IgD-negative memory B cell (primary cell): ENCODE results near the gene MYD88. TPM values are rescaled to one million over a fixed set of nuclear protein-coding genes. Genes with fewer than 3 reads are reported as not detected.
"Not testable (repeated sequence)": the region's sequence is repeated elsewhere in the genome, so short reads cannot be mapped to it uniquely, and the experiment has no call there.

Experiments used
- H3K27ac Mint-ChIP-seq, 3 donors: one replicate each; pipeline ENCODE4 v1.8.0; 2020 to 2022; ENCODE audit warnings: mild to moderate bottlenecking in 3 of 3, mixed read lengths in 3 of 3, moderate library complexity in 1 of 3
- H3K27me3 Mint-ChIP-seq: one replicate; pipeline ENCODE4 v1.8.0; 2021; ENCODE audit warnings: mixed read lengths
- H3K36me3 Mint-ChIP-seq: one replicate; pipeline ENCODE4 v1.8.0; 2020; ENCODE audit warnings: mild to moderate bottlenecking, mixed read lengths
- H3K4me1 Mint-ChIP-seq, 3 donors: one replicate each; pipeline ENCODE4 v1.8.0; 2020 to 2022; ENCODE audit warnings: mixed read lengths in 3 of 3, mild to moderate bottlenecking in 1 of 3
- H3K4me3 Mint-ChIP-seq, 4 donors: one replicate each; pipeline ENCODE4 v1.8.0; 2020 to 2022; ENCODE audit warnings: mild to moderate bottlenecking in 4 of 4, mixed read lengths in 4 of 4, moderate library complexity in 3 of 4
- H3K9me3 Mint-ChIP-seq, 3 donors: one replicate each; pipeline ENCODE4 v1.8.0; 2020 to 2021; ENCODE audit warnings: mixed read lengths in 3 of 3, mild to moderate bottlenecking in 1 of 3
- polyA plus RNA-seq: library from polyadenylated mRNA; unstranded; fragments of 300-500 nt; fragmentation: Illumina TruSeq; gene quantifications from one replicate; pipeline ENCODE4 v1.2.3, GENCODE V29; 2021

MYD88 gene
- polyA plus RNA-seq, 1 donor from 2014 or later: 83.0 TPM

DNA sequence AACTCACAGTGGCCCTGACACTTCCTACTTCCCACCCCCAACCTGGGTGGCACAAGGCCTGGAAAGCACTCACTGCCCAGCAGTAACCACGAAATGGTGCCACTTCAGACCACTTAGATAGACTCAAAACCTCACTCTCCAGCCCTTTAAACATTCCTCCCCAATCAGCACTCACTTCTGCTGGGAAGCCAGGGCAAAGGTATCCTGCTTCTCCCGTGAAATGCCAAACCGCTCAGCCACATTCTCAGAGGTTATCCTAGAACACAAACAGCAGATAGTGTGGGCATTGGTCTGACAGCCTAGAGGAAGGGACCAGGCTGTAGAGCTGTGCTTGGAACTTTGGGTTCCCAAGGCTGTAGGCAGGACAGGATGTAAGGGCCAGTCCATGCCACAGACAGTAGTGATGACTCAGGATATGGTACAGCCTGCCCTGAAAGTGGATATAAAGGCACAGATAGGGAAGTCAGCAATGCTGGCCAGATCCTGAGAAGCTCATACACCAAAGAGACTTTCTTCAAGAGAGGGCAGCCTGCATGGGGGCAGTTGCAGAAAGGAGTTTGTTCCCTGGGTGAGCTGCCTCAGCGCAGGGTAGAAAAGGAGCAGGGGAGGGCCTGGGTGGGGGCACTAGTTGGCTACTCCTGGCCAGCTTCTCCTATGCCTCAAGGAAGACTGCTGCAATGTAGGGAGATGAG is 10.7 kb upstream of the MYD88 start:
- Mint-ChIP-seq H3K4me1 (peaks cover 3 to 7% (median 6%) of the 10 kb centered on the region in 3 donors), H3K36me3 (peaks cover 4% of the 10 kb centered on the region), H3K9me3 (no peaks in the 10 kb centered on the region), H3K27me3 (no peaks in the 10 kb centered on the region), H3K27ac (peak overlapping the region in 1 of 3 donors; percentile 43), H3K4me3 (no peak overlapping the region)

DNA sequence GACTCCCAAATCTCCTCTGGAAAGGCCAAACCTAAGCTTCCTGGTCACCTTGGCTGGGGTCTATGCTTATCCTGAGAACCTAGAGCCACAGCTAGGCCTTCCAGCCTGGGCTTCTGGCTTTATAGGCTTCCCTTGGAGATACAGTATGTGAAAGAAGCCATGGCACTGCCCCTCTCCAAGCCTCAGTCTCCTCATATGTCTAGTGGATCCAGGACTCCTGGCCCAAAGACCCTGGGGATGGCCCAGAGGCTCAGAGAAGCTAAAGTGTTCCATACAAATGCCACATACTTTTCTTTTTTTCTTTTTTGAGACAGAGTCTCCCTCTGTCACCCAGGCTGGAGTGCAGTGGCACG is 10.2 kb upstream of the MYD88 start:
- Mint-ChIP-seq H3K27me3 (no peaks in the 10 kb centered on the region), H3K27ac (peak overlapping the region in 1 of 3 donors; percentile 43), H3K4me3 (no peak overlapping the region), H3K9me3 (no peaks in the 10 kb centered on the region), H3K36me3 (peaks cover 3% of the 10 kb centered on the region), H3K4me1 (peaks cover 3 to 7% (median 6%) of the 10 kb centered on the region in 3 donors)

DNA sequence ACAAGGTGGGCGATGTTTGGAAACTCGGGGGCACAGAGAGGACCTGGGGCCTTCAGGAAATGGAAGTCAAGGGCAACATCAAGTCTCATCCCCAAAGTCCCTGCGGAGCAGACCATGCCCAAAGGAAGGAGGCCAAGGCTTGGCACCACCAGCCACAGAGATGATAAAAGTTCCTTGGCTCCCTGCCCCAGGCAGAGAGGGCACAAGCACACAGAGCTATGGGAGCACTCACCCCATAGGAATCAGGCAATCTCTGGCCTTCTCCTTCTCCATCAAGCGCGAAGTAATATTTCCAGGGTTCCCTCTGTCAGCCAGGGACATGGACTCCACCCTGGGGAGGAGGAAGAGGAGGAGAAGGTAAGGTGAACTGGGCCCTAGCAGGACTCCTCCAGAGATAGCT is 9.4 kb upstream of the MYD88 start:
- Mint-ChIP-seq H3K4me3 (no peak overlapping the region), H3K9me3 (no peaks in the 10 kb centered on the region), H3K27ac (no peak overlapping the region), H3K4me1 (peaks cover 6 to 7% (median 6%) of the 10 kb centered on the region in 3 donors), H3K36me3 (peaks cover 1% of the 10 kb centered on the region), H3K27me3 (no peaks in the 10 kb centered on the region)

DNA sequence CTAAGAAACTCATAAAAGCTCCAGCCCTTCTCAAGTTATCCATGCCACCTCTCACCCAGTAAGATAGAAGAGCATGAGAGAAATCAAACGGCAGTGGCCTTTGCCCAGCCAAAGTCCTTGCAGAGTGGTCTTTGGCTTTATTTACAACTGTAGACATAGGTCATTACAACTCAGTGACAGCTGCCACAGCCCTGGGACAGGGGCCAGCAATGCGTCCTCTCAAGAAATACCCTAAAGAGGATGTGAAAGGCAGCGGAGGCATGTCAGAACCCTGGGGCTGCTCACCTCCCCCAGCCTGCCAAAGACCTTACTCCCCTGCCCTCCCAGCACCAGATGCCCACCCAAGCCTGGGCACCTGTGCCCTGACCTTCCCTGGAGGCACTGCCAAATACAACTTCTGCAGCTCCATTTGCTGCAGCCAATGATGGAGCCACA is 7.8 kb upstream of the MYD88 start:
- Mint-ChIP-seq H3K36me3 (peaks cover 1% of the 10 kb centered on the region), H3K4me1 (peaks cover 12 to 17% (median 13%) of the 10 kb centered on the region in 3 donors), H3K27me3 (no peaks in the 10 kb centered on the region), H3K27ac (no peak overlapping the region), H3K4me3 (peak overlapping the region in 1 of 4 donors; percentile 42), H3K9me3 (no peaks in the 10 kb centered on the region)

DNA sequence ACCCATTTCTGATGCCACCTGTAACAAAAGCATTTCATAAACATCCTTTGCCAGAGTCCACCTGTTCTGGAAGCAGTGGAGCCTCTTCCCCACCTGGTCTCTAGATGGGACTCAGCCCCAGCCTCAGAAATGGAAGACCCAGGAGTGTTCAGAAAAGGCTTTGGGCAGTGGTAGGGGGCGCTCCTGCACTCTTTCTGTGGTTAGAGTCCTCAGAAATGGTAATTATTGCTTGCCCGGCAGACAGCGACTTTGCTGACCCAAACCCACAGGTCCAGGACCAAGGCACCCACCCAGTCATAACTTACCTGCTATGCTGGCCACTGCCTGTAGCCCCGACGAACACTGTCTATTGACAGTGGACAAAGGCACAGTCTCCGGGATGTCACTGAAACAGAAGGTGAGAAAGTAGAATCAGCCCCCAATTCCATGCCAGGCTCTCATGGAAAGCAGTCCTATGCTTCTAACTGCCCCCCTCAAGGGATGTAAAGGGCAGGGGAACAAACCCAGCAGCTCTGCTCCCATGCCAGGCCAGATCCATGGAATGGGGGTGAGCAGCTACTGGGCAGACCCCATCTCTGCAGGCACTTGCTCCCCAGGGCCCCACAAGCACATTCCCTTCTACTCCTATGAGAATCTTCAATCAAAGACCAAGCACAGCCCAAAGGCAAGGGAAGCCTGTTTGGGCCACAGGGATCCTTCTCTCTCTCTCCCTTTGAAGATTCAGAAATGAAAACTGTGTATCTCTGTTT is 6.7 kb upstream of the MYD88 start:
- H3K36me3 Mint-ChIP-seq: peaks cover 1% of the 10 kb centered on the region
- no peaks in the 10 kb centered on the region for H3K27me3 Mint-ChIP-seq
- H3K9me3 Mint-ChIP-seq: no peaks in the 10 kb centered on the region
- H3K4me1 Mint-ChIP-seq: peaks cover 15 to 22% (median 20%) of the 10 kb centered on the region in 3 donors
- H3K4me3 Mint-ChIP-seq: peak overlapping the region in 1 of 4 donors; percentile 35
- H3K27ac Mint-ChIP-seq: peak overlapping the region in 2 of 3 donors; percentile 46 to 82

DNA sequence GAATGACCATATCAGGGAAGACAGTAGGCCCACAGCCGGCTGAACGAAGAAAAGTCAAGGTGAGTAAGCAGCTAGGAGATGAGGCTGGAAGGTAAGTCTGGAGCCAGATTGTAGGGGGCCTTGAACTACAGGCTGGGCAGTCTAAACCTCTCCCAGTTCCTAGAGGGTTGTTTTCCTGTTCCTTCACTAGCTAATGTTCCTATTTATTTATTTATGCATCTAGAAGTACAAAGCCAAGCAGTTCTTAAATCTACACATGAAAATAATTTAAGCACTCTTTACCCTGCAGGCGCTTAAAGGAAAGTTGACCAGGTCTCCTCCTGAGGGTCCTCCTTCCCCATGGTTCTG is 5.3 kb upstream of the MYD88 start:
- Mint-ChIP-seq H3K27me3 (no peaks in the 10 kb centered on the region), H3K27ac (peak overlapping the region in 1 of 3 donors; percentile 85), H3K4me1 (peaks cover 17 to 31% (median 27%) of the 10 kb centered on the region in 3 donors), H3K9me3 (no peaks in the 10 kb centered on the region), H3K4me3 (peak overlapping the region in 2 of 4 donors; percentile 27 to 29), H3K36me3 (peaks cover 1% of the 10 kb centered on the region)

DNA sequence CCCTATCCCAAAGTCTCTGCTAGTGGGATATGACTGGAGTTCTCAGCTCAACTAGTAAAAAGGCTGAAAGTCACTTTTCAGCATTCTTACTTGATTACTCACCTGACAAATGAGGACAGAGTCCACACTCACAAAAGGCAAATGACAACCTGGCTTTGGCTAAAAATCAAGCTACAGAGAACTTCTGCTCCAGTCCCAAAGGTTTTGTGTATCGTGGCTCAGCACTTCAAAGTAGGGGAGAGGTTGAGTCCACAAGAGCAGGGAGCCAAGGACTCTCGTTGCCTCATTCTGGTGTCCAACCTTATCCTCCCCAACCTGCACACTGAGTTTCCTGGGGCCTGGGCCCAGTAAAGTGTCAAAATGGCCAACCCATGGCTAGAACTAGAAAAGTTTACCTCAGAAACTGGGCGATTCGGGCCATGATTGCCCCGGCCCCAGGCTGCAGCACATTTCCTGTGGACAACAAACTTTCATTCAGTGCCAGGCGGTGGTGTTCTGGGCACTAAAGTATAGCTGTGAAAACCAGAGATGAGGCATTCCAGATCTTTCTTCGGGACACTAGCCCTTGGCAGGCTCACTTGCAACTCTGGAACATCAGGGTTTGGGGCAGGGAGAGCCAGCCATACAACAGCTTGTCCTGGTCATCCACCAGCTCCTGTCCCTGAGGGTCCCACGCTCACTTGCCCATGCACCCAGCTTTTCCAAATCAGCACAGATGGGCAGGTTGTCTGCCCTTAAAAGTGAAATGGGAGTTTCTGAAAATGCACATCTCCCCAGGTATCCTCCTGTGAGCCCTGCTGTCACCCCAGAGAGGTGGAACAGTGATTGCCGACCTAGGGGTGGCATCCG is 4.7 kb upstream of the MYD88 start:
- Mint-ChIP-seq H3K4me3 (peak overlapping the region in 2 of 4 donors; percentile 10 to 42), H3K36me3 (peaks cover 1% of the 10 kb centered on the region), H3K9me3 (no peaks in the 10 kb centered on the region), H3K4me1 (peaks cover 18 to 33% (median 30%) of the 10 kb centered on the region in 3 donors), H3K27ac (peak overlapping the region in 1 of 3 donors; percentile 0), H3K27me3 (no peaks in the 10 kb centered on the region)

DNA sequence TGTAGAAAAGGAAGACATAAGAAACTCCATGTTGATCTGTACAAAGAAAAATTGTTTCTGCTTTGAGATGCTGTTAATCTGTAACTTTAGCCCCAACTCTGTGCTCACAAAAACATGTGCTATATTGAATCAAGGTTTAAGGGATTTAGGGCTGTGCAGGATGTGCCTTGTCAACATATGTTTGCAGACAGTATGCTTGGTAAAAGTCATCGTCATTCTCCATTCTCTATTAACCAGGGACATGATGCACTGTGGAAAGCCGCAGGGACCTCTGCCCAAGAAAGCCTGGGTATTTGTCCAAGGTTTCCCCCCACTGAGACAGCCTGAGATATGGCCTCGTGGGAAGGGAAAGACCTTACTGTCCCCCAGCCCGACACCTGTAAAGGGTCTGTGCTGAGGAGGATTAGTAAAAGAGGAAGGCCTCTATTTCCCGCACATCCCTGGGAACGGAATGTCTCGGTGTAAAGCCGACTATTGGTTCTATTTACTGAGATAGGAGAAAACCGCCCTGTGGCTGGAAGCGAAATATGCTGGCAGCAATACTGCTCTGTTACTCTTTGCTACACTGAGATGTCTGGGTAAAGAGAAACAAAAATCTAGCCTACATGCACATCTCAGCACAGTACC is 3.8 kb upstream of the MYD88 start:
- not testable (repeated sequence) for H3K27me3 Mint-ChIP-seq, H3K36me3 Mint-ChIP-seq, H3K9me3 Mint-ChIP-seq, H3K27ac Mint-ChIP-seq
- peak overlapping the region in 2 of 4 donors; percentile 89 to 96 for H3K4me3 Mint-ChIP-seq
- peaks cover 25 to 37% (median 36%) of the 10 kb centered on the region in 3 donors for H3K4me1 Mint-ChIP-seq

DNA sequence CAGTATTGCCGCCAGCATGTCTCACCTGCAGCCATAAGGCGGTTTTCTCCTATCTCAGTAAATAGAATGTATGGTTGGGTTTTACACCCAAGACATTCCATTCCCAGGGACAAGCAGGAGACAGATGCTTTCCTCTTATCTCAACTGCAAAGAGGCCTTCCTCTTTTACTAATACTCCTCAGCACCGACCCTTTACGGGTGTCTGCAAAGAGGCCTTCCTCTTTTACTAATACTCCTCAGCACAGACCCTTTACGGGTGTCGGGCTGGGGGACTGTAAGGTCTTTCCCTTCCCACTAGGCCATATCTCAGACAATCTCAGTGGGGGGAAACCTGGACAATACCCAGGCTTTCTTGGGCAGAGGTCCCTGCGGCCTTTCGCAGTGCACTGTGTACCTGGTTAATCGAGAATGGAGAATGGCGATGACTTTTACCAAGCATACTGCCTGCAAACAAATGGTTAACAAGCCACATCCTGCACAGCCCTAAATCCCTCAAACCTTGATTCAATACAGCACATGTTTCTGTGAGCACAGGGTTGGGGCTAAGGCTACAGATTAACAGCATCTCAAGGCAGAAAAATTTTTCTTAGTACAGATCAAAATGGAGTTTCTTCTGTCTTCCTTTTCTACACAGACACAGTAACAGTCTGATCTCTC is 2.7 kb upstream of the MYD88 start:
- Mint-ChIP-seq H3K4me1 (peaks cover 29 to 45% (median 35%) of the 10 kb centered on the region in 3 donors), H3K27ac (peak overlapping the region; percentile 65 to 88 (median 88)), H3K4me3 (peak overlapping the region; percentile 89 to 98 (median 94))
- not testable (repeated sequence) for H3K36me3 Mint-ChIP-seq, H3K9me3 Mint-ChIP-seq, H3K27me3 Mint-ChIP-seq

DNA sequence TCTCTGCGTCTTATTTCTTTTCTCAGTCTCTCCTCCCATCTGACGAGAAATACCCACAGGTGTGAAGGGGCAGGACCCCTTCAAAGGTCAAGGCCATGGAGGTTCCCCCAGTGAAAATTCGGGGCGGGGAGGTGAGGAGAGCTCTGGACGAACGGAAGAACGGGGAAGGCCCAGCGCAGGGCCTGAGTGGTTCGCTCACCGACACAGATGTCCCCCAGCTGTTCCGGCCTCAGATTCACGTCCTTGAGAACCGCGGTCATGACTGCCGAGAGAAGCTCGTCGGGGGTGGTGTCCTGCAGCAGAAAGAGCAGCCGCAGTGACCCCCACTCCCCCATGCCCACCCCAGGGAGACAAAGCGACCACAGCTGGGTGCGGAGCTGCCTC is 2.1 kb upstream of the MYD88 start:
- Mint-ChIP-seq H3K9me3 (no peaks in the 10 kb centered on the region), H3K27me3 (no peaks in the 10 kb centered on the region), H3K36me3 (peaks cover 1% of the 10 kb centered on the region), H3K4me3 (peak overlapping the region; percentile 89 to 98 (median 94)), H3K27ac (peak overlapping the region; percentile 65 to 88 (median 88)), H3K4me1 (peaks cover 32 to 50% (median 37%) of the 10 kb centered on the region in 3 donors)

DNA sequence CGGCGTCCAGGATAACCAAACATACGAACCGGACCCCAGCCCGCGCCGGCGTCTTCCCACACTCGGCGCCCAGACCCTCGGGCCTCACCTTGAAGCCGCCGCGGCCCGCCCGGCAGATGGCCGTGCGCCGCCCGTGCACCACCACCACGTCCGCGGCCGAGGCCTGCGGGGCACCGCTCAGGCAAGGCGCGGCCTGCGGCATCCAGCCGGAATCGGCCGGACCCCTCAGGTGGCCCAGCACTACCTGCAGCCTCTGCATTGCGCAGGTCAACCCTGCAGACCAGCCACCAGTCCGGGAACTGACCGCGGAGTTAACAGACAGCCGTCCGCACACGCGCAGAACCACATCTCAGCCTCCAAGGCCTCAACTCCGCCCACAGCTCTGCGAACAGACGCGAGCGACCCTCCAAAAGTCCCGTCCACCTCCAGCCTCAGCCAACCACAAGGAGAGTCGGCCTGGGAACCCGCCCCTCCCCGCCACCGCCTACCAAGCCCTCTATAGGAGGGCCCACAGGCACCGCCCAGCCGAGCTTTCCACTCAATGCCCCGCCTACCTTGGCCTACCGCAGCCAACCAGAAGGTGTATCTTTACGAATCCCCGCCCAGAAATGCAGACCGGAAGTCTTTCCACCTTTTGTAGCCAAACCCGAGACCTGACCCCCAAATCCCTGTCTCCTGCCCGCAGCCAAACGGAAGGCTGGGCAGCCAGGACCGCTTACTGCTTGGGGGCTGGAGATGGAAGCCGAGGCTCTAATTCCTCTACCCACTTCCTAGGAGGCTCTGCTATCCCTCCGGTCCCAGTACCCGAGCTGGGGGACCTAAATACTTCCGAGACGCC is 1.5 kb upstream of the MYD88 start, which contains the start of gene ACAA1:
Gene ACAA1 (minus strand): TSS at position 351 of the 838 bp plus-strand sequence. CDS start 92 bp downstream, at position 259.
- Mint-ChIP-seq H3K4me1 (peaks cover 32 to 54% (median 38%) of the 10 kb centered on the region in 3 donors), H3K27ac (peak within 1 kb of the TSS; percentile 88 to 99 (median 99)), H3K36me3 (peaks cover 4% of the 10 kb centered on the region), H3K4me3 (peak within 1 kb of the TSS; percentile 89 to 98 (median 96)), H3K27me3 (no peaks in the 10 kb centered on the region), H3K9me3 (no peaks in the 10 kb centered on the region)

DNA sequence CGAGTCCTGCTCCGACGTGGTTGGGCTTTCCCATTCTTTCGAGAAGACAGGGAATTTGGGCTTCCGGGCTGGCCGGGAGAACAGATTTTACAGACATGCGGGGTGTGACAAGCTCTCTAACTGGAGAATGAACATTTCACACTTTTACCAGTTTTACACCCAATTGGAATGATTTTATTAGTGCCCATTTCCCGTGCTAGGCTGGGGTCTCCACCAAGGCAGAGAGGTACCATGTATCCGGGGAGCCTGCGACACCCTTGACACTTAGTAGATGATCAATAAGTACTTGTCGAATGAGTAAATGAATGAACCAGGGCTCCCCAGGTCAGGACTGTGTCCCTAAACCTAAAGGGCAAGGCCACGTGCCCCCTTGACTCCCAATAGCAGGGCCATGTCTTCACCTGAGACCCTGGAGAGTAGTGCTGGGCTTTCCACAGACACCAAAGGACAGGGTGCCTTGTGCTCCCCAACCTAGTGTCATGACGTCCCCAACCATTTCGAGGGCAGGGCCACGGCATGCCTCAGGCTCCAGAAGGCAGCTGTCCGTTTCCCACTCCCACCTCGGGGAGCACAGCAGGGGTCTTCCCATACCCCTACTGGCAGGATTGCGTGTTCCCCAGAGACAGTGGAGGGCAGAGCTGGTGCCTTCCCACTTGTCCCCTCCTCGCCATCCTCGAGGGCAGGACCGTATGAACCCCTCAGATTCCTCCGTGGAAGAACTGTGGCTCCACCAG is 679 bp upstream of the MYD88 start:
- peak overlapping the region; percentile 89 to 98 (median 96) for H3K4me3 Mint-ChIP-seq
- H3K27ac Mint-ChIP-seq: peak overlapping the region; percentile 78 to 99 (median 99)
- H3K4me1 Mint-ChIP-seq: peaks cover 28 to 55% (median 38%) of the 10 kb centered on the region in 3 donors
- no peaks in the 10 kb centered on the region for H3K9me3 Mint-ChIP-seq
- H3K36me3 Mint-ChIP-seq: peaks cover 5% of the 10 kb centered on the region
- no peaks in the 10 kb centered on the region for H3K27me3 Mint-ChIP-seq

DNA sequence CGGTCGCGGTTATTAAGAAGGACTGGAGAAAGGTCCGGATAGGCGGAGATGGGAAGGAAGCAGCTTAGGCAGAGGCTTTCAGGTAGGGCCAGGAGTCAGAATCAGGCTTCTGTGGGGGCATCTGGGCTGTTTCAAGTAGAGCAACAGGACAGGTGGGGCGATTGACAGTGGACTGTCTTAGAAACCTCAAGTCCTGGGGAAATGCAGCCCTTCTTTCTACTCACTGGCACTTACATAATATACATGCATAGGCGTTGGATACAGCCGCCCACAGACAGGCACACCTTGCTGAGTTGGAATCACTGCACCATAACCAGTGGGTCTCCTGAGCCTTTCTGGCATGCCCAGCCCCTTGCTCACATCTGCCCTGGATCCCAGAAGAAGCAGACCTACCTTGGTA is 730 bp downstream of the MYD88 start:
- no peaks in the 10 kb centered on the region for H3K27me3 Mint-ChIP-seq
- H3K4me3 Mint-ChIP-seq: peak overlapping the region; percentile 89 to 98 (median 96)
- peaks cover 28 to 51% (median 38%) of the 10 kb centered on the region in 3 donors for H3K4me1 Mint-ChIP-seq
- peaks cover 5% of the 10 kb centered on the region for H3K36me3 Mint-ChIP-seq
- no peaks in the 10 kb centered on the region for H3K9me3 Mint-ChIP-seq
- H3K27ac Mint-ChIP-seq: peak overlapping the region; percentile 25 to 78 (median 31)
